H9 (cell line): ENCODE measurements around the gene KIF26B. TPM values are rescaled to one million over a fixed set of nuclear protein-coding genes. Genes with fewer than 3 reads are reported as not detected.

Experiments
- DNase-seq: peaks from one replicate; pipeline ENCODE4 v3.0.0-alpha.2; 2017
- H2AFZ ChIP-seq: one replicate; pipeline ENCODE4 v1.6.1; 2013; ENCODE audit warnings: mild to moderate bottlenecking, low read length, control low read depth, moderate library complexity
- H2AK5ac ChIP-seq: 2 replicates; pipeline ENCODE4 v1.6.1; 2013; ENCODE audit warnings: low read length, control low read depth, mixed read lengths; ENCODE audit not compliant: insufficient read length
- H2BK120ac ChIP-seq: one replicate; pipeline ENCODE4 v1.6.1; 2013; ENCODE audit warnings: low read depth, mild to moderate bottlenecking, low read length, control low read depth, inconsistent platforms; ENCODE audit not compliant: poor library complexity, severe bottlenecking
- H2BK12ac ChIP-seq: 2 replicates; pipeline ENCODE4 v1.6.1; 2013; ENCODE audit warnings: low read length, control low read depth, mixed read lengths, low read depth; ENCODE audit not compliant: insufficient read length
- H2BK15ac ChIP-seq: 2 replicates; pipeline ENCODE4 v1.6.1; 2013; ENCODE audit warnings: low read depth, low read length, control low read depth
- H2BK20ac ChIP-seq: one replicate; pipeline ENCODE4 v1.6.1; 2013; ENCODE audit warnings: low read depth, mild to moderate bottlenecking, low read length, control low read depth, inconsistent platforms; ENCODE audit not compliant: poor library complexity, severe bottlenecking
- H2BK5ac ChIP-seq: 2 replicates; pipeline ENCODE4 v1.6.1; 2013; ENCODE audit warnings: low read length, control low read depth, mixed read lengths; ENCODE audit not compliant: insufficient read length
- H3K14ac ChIP-seq: 2 replicates; pipeline ENCODE4 v1.6.1; 2013; ENCODE audit warnings: low read length, control low read depth; ENCODE audit not compliant: insufficient read depth
- H3K18ac ChIP-seq: 2 replicates; pipeline ENCODE4 v1.6.1; 2013; ENCODE audit warnings: low read depth, mild to moderate bottlenecking, mixed read lengths, low read length, control low read depth; ENCODE audit not compliant: insufficient read length
- H3K23ac ChIP-seq: 2 replicates; pipeline ENCODE4 v1.6.1; 2013; ENCODE audit warnings: low read length, control low read depth, mixed read lengths, low read depth; ENCODE audit not compliant: insufficient read length
- H3K23me2 ChIP-seq: 2 replicates; pipeline ENCODE4 v1.6.1; 2013; ENCODE audit warnings: low read depth, mild to moderate bottlenecking, mixed read lengths, low read length, control low read depth; ENCODE audit not compliant: insufficient read length, poor library complexity, severe bottlenecking
- H3K27ac ChIP-seq: 2 replicates; pipeline ENCODE4 v1.5.1; 2013; ENCODE audit warnings: low read length, control low read depth, mixed read lengths, low read depth; ENCODE audit not compliant: insufficient read length
- H3K27me3 ChIP-seq: 2 replicates; pipeline ENCODE4 v1.6.1; 2013; ENCODE audit warnings: low read length, control low read depth, inconsistent platforms; ENCODE audit not compliant: insufficient read depth
- H3K4ac ChIP-seq: 2 replicates; pipeline ENCODE4 v1.6.1; 2013; ENCODE audit warnings: low read depth, mild to moderate bottlenecking, control low read depth, inconsistent platforms, low read length, moderate library complexity
- H3K4me1 ChIP-seq: 2 replicates; pipeline ENCODE4 v1.6.1; 2013; ENCODE audit warnings: low read length, control low read depth, inconsistent platforms; ENCODE audit not compliant: insufficient read depth
- H3K4me2 ChIP-seq: 2 replicates; pipeline ENCODE4 v1.6.1; 2013; ENCODE audit warnings: low read length, control low read depth, mixed read lengths; ENCODE audit not compliant: insufficient read length, insufficient read depth
- H3K56ac ChIP-seq: 2 replicates; pipeline ENCODE4 v1.6.1; 2013; ENCODE audit warnings: low read depth, mild to moderate bottlenecking, mixed read lengths, low read length, control low read depth; ENCODE audit not compliant: insufficient read length
- H3K79me1 ChIP-seq: 2 replicates; pipeline ENCODE4 v1.6.1; 2013; ENCODE audit warnings: low read depth, mild to moderate bottlenecking, moderate library complexity, low read length, control low read depth, inconsistent platforms; ENCODE audit not compliant: insufficient read depth, poor library complexity, severe bottlenecking
- H3K79me2 ChIP-seq: 2 replicates; pipeline ENCODE4 v1.6.1; 2013; ENCODE audit warnings: low read length, control low read depth, inconsistent platforms; ENCODE audit not compliant: insufficient read depth
- H3K9ac ChIP-seq: 2 replicates; pipeline ENCODE4 v1.6.1; 2013; ENCODE audit warnings: low read length, control low read depth, mixed read lengths; ENCODE audit not compliant: insufficient read length; ENCODE audit errors: extremely low read depth
- H3K9me3 ChIP-seq: one replicate; pipeline ENCODE4 v1.6.1; 2013; ENCODE audit warnings: low read depth, low read length, inconsistent platforms; ENCODE audit not compliant: control insufficient read depth
- H3T11ph ChIP-seq: one replicate; pipeline ENCODE4 v1.6.1; 2013; ENCODE audit warnings: mild to moderate bottlenecking, low read length, control low read depth, inconsistent platforms
- H4K20me1 ChIP-seq: one replicate; pipeline ENCODE4 v1.6.1; 2013; ENCODE audit not compliant: control insufficient read depth, insufficient read length, insufficient read depth
- H4K5ac ChIP-seq: 2 replicates; pipeline ENCODE4 v1.6.1; 2013; ENCODE audit warnings: low read depth, mild to moderate bottlenecking, mixed read lengths, low read length, control low read depth; ENCODE audit not compliant: insufficient read length
- H4K8ac ChIP-seq: replicated peaks from 2 replicates; pipeline ENCODE4 v1.6.1; 2013; ENCODE audit warnings: low read length, control low read depth, mixed read lengths, low read depth; ENCODE audit not compliant: insufficient read length
- H4K91ac ChIP-seq: 2 replicates; pipeline ENCODE4 v1.6.1; 2013; ENCODE audit warnings: low read depth, mild to moderate bottlenecking, moderate library complexity, mixed read lengths, low read length, control low read depth; ENCODE audit not compliant: insufficient read length
- H3K27ac Mint-ChIP-seq, 3 experiments: 2 replicates in 2 of 3; 3 replicates in 1 of 3; pipeline ENCODE4 v1.8.0; 2020 to 2021; ENCODE audit warnings: mixed read lengths in 3 of 3, mild to moderate bottlenecking in 1 of 3, moderate library complexity in 1 of 3
- H3K27me3 Mint-ChIP-seq: 2 replicates; pipeline ENCODE4 v1.8.0; 2021; ENCODE audit warnings: low read depth, mild to moderate bottlenecking, moderate library complexity, mixed read lengths
- H3K36me3 Mint-ChIP-seq, 3 experiments: 2 replicates in 2 of 3; 3 replicates in 1 of 3; pipeline ENCODE4 v1.8.0; 2020 to 2021; ENCODE audit warnings: low read depth in 3 of 3, mixed read lengths in 3 of 3; ENCODE audit not compliant: insufficient read depth in 1 of 3
- H3K4me1 Mint-ChIP-seq, 2 experiments: 2 replicates each; pipeline ENCODE4 v1.8.0; 2020; ENCODE audit warnings: mixed read lengths in 2 of 2
- H3K4me3 Mint-ChIP-seq, 2 experiments: 2 replicates in 1 of 2; 3 replicates in 1 of 2; pipeline ENCODE4 v1.8.0; 2020 to 2021; ENCODE audit warnings: mild to moderate bottlenecking in 2 of 2, mixed read lengths in 2 of 2, moderate library complexity in 1 of 2
- H3K9me3 Mint-ChIP-seq, 2 experiments: 2 replicates in 1 of 2; 3 replicates in 1 of 2; pipeline ENCODE4 v1.8.0; 2020; ENCODE audit warnings: mild to moderate bottlenecking in 2 of 2, mixed read lengths in 2 of 2, moderate library complexity in 1 of 2
- WGBS: extraction: QIAGEN DNeasy Blood & Tissue Kit; methylation state at CpG from one replicate; pipeline ENCODE4 v1.1.7; 2013; ENCODE audit warnings: missing lambda C conversion rate, low lambda C conversion rate, mixed read lengths; ENCODE audit not compliant: insufficient read length; ENCODE audit errors: extremely low coverage; 5-methylcytosine and 5-hydroxymethylcytosine counted together
- total RNA-seq: library from RNA; stranded (reverse); gene quantifications from 2 replicates; pipeline ENCODE4 v1.2.1, GENCODE V29; 2021
- TF ChIP-seq, protein P1 (sequence below): fragments of 200-600 bp; sonication (generic); conservative IDR thresholded peaks from 3 replicates; pipeline ENCODE4 v1.8.0; 2021; ENCODE audit warnings: antibody characterized with exemption, mild to moderate bottlenecking

KIF26B gene
- total RNA-seq, 1 experiment from 2014 or later = 0.13 TPM

DNA sequence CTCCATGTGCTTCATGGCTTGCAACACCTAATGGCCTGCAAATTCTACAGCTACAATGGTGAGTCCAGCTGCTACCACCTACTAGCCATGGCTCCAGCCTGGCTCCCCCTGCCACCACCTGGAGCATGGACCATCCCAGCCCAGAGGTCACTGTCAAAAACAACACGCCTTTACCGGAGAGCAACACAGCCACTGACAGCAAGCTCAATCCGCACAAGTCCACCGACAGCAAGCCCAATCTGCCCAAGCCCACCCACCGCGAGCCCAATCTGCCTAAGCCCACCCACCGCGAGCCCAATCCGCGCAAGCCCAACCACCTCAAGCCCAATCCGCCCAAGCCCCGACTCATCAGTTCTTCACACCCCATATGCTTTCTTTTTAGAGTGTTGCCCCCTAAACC, 128.2 kb downstream of the KIF26B start:
- H3K23ac ChIP-seq = no peak overlapping the region
- no peak overlapping the region for H4K5ac ChIP-seq
- H2AK5ac ChIP-seq = no peak overlapping the region
- H3K27me3 Mint-ChIP-seq = no peaks in the 10 kb centered on the region; the same call in 1 of the 2 replicates
- no peak overlapping the region for H2BK20ac ChIP-seq
- TF ChIP-seq, protein P1, sequence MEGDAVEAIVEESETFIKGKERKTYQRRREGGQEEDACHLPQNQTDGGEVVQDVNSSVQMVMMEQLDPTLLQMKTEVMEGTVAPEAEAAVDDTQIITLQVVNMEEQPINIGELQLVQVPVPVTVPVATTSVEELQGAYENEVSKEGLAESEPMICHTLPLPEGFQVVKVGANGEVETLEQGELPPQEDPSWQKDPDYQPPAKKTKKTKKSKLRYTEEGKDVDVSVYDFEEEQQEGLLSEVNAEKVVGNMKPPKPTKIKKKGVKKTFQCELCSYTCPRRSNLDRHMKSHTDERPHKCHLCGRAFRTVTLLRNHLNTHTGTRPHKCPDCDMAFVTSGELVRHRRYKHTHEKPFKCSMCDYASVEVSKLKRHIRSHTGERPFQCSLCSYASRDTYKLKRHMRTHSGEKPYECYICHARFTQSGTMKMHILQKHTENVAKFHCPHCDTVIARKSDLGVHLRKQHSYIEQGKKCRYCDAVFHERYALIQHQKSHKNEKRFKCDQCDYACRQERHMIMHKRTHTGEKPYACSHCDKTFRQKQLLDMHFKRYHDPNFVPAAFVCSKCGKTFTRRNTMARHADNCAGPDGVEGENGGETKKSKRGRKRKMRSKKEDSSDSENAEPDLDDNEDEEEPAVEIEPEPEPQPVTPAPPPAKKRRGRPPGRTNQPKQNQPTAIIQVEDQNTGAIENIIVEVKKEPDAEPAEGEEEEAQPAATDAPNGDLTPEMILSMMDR = no peak
- no CpG with 5 or more reads among the region's 12 CpGs for WGBS
- H3K4me1 ChIP-seq = no peaks in the 10 kb centered on the region
- H3K27me3 ChIP-seq = no peaks in the 10 kb centered on the region
- H4K8ac ChIP-seq = no peak overlapping the region
- no peaks in the 10 kb centered on the region for H3K4me1 Mint-ChIP-seq
- H3K9me3 Mint-ChIP-seq = peaks cover 12% of the 10 kb centered on the region in 2 experiments
- H3K18ac ChIP-seq = no peak overlapping the region
- H3K36me3 Mint-ChIP-seq = peaks cover 0 to 12% (median 6%) of the 10 kb centered on the region in 3 experiments; a peak in 4 of 7 replicates
- H3K27ac ChIP-seq = no peak overlapping the region
- H3K14ac ChIP-seq = no peak overlapping the region
- no peak for DNase-seq
- no peak overlapping the region for H2AFZ ChIP-seq
- H3K27ac Mint-ChIP-seq = peak overlapping the region in 1 of 3 experiments; percentile 88; a peak in 2 of 7 replicates
- H3K4ac ChIP-seq = no peak overlapping the region
- no peak overlapping the region for H3K4me2 ChIP-seq
- no peaks in the 10 kb centered on the region for H3K79me2 ChIP-seq
- H2BK15ac ChIP-seq = no peak overlapping the region
- no peak overlapping the region for H2BK120ac ChIP-seq
- no peaks in the 10 kb centered on the region for H4K20me1 ChIP-seq
- no peak overlapping the region for H3K56ac ChIP-seq
- H2BK5ac ChIP-seq = no peak overlapping the region
- no peaks in the 10 kb centered on the region for H3K9me3 ChIP-seq
- H4K91ac ChIP-seq = no peak overlapping the region
- H3K79me1 ChIP-seq = no peaks in the 10 kb centered on the region
- no peak overlapping the region for H3K4me3 Mint-ChIP-seq
- H3K23me2 ChIP-seq = no peaks in the 10 kb centered on the region
- no peak overlapping the region for H3T11ph ChIP-seq
- H2BK12ac ChIP-seq = no peak overlapping the region
- no peak overlapping the region for H3K9ac ChIP-seq
